SK-N-SH treated with all-trans-retinoic acid at 6 μM for 48 hours (cell line): ENCODE measurements around the gene HOOK1.

Source experiments
- ATAC-seq: fragments of 200-7000 bp; cut with Tn5 transposase; 3 replicates; pipeline ENCODE4 v1.9.1; 2020; ENCODE audit warnings: mild to moderate bottlenecking, moderate library complexity
- ARNTL ChIP-seq: fragments of 450-650 bp; formaldehyde crosslinking; IDR thresholded peaks from 2 replicates; pipeline ENCODE4 v1.5.0; 2020; ENCODE audit warnings: low read depth, mild to moderate bottlenecking, moderate library complexity, borderline replicate concordance
- BACH2 ChIP-seq: fragments of 250-450 bp; sonication (Bioruptor Pico); IDR thresholded peaks from 2 replicates; pipeline ENCODE4 v1.9.0; 2021; ENCODE audit warnings: mild to moderate bottlenecking, borderline replicate concordance
- CSDC2 ChIP-seq: fragments of 250-450 bp; sonication (Bioruptor Pico); IDR thresholded peaks from 2 replicates; pipeline ENCODE4 v1.5.0; 2020; ENCODE audit warnings: mild to moderate bottlenecking, moderate library complexity
- ESRRG ChIP-seq: fragments of 250-450 bp; sonication (Bioruptor Pico); IDR thresholded peaks from 2 replicates; pipeline ENCODE4 v1.6.1; 2021; ENCODE audit warnings: mild to moderate bottlenecking
- GLIS3 ChIP-seq: fragments of 250-450 bp; sonication (Bioruptor Pico); IDR thresholded peaks from 2 replicates; pipeline ENCODE4 v1.5.0; 2020; ENCODE audit warnings: mild to moderate bottlenecking, moderate library complexity
- ISL1 ChIP-seq: fragments of 250-450 bp; sonication (Bioruptor Pico); IDR thresholded peaks from 2 replicates; pipeline ENCODE4 v2.1.2; 2022; ENCODE audit warnings: mild to moderate bottlenecking, moderate library complexity
- OSR1 ChIP-seq: fragments of 250-450 bp; sonication (Bioruptor Pico); IDR thresholded peaks from 2 replicates; pipeline ENCODE4 v1.8.0; 2022; ENCODE audit warnings: moderate library complexity, mild to moderate bottlenecking, inconsistent platforms
- PATZ1 ChIP-seq: fragments of 250-450 bp; sonication (Bioruptor Pico); IDR thresholded peaks from 2 replicates; pipeline ENCODE4 v1.8.0; 2020; ENCODE audit warnings: mild to moderate bottlenecking, moderate library complexity, borderline replicate concordance
- PPARA ChIP-seq: fragments of 250-450 bp; sonication (Bioruptor Pico); IDR thresholded peaks from 2 replicates; pipeline ENCODE4 v1.5.0; 2020; ENCODE audit warnings: mild to moderate bottlenecking, borderline replicate concordance
- SNAI2 ChIP-seq: fragments of 250-450 bp; sonication (Bioruptor Pico); IDR thresholded peaks from 2 replicates; pipeline ENCODE4 v1.5.0; 2020; ENCODE audit warnings: mild to moderate bottlenecking, moderate library complexity
- TCF4 ChIP-seq: fragments of 250-450 bp; sonication (Bioruptor Pico); IDR thresholded peaks from 2 replicates; pipeline ENCODE4 v1.8.0; 2021; ENCODE audit warnings: mild to moderate bottlenecking, moderate library complexity, borderline replicate concordance
- TOX ChIP-seq: fragments of 250-450 bp; sonication (Bioruptor Pico); IDR thresholded peaks from 2 replicates; pipeline ENCODE4 v1.8.0; 2021; ENCODE audit warnings: mild to moderate bottlenecking, moderate library complexity, borderline replicate concordance
- TSHZ2 ChIP-seq: fragments of 250-450 bp; sonication (Bioruptor Pico); IDR thresholded peaks from 2 replicates; pipeline ENCODE4 v1.5.0; 2020; ENCODE audit warnings: mild to moderate bottlenecking, moderate library complexity
- ZC3H10 ChIP-seq: fragments of 250-450 bp; sonication (Bioruptor Pico); IDR thresholded peaks from 2 replicates; pipeline ENCODE4 v1.5.1; 2021; ENCODE audit warnings: mild to moderate bottlenecking, moderate library complexity
- ZFP3 ChIP-seq: fragments of 250-450 bp; sonication (Bioruptor Pico); IDR thresholded peaks from 2 replicates; pipeline ENCODE4 v1.5.0; 2020; ENCODE audit warnings: mild to moderate bottlenecking, moderate library complexity
- ZFP30 ChIP-seq: fragments of 450-650 bp; formaldehyde crosslinking; IDR thresholded peaks from 2 replicates; pipeline ENCODE4 v1.5.0; 2022; ENCODE audit warnings: mild to moderate bottlenecking, moderate library complexity
- ZNF70 ChIP-seq: fragments of 450-650 bp; formaldehyde crosslinking; IDR thresholded peaks from 2 replicates; pipeline ENCODE4 v1.5.0; 2020; ENCODE audit warnings: mild to moderate bottlenecking, moderate library complexity
- ZNF8 ChIP-seq: fragments of 450-650 bp; formaldehyde crosslinking; IDR thresholded peaks from 2 replicates; pipeline ENCODE4 v1.5.0; 2020; ENCODE audit warnings: mild to moderate bottlenecking, moderate library complexity
- TF ChIP-seq, protein P1 (sequence below): fragments of 250-450 bp; sonication (Bioruptor Pico); IDR thresholded peaks from 2 replicates; pipeline ENCODE4 v1.8.0; 2021; ENCODE audit warnings: low read depth, mild to moderate bottlenecking, moderate library complexity, borderline replicate concordance
- TF ChIP-seq, protein P2 (sequence below): fragments of 250-450 bp; sonication (Bioruptor Pico); IDR thresholded peaks from 2 replicates; pipeline ENCODE4 v1.5.1; 2021; ENCODE audit warnings: mild to moderate bottlenecking, moderate library complexity

The HOOK1 gene

GRCh38 chr1:59769736-59770095 lies 45.0 kb upstream of the HOOK1 start (continued):
- TF ChIP-seq, protein P1, sequence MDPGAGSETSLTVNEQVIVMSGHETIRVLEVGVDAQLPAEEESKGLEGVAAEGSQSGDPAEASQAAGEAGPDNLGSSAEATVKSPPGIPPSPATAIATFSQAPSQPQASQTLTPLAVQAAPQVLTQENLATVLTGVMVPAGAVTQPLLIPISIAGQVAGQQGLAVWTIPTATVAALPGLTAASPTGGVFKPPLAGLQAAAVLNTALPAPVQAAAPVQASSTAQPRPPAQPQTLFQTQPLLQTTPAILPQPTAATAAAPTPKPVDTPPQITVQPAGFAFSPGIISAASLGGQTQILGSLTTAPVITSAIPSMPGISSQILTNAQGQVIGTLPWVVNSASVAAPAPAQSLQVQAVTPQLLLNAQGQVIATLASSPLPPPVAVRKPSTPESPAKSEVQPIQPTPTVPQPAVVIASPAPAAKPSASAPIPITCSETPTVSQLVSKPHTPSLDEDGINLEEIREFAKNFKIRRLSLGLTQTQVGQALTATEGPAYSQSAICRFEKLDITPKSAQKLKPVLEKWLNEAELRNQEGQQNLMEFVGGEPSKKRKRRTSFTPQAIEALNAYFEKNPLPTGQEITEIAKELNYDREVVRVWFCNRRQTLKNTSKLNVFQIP = no peak
- TF ChIP-seq PPARA (CRISPR knock-in tag) (no peak), OSR1 (CRISPR knock-in tag) (no peak), ISL1 (CRISPR knock-in tag) (no peak), ZNF70 (CRISPR knock-in tag) (no peak), ARNTL (CRISPR knock-in tag) (no peak)
- TF ChIP-seq, all 23 proteins: peak for 0

DNA sequence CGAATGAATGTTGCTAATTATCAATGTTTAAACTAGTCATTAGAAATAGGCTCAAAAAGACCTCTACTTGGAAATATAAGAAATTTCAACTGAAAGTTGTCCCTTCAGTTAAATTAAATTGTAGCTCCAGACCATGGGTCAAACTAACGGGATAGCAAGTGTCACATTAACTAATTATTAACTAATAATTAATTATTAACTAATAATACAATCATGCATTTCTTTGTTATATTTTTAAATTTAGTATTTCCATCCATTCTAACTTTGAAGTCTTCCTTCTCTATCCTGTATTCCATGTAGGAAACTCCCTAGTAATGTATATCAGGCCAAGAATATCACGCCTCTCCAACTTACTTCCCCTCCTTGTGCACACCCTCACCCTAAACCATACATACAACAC lies 43.4 kb upstream of the HOOK1 start:
- ATAC-seq = no peak
- TF ChIP-seq GLIS3 (CRISPR knock-in tag) (no peak), ARNTL (CRISPR knock-in tag) (no peak), SNAI2 (no peak), ZNF70 (CRISPR knock-in tag) (no peak), CSDC2 (CRISPR knock-in tag) (no peak)
- TF ChIP-seq, protein P2, sequence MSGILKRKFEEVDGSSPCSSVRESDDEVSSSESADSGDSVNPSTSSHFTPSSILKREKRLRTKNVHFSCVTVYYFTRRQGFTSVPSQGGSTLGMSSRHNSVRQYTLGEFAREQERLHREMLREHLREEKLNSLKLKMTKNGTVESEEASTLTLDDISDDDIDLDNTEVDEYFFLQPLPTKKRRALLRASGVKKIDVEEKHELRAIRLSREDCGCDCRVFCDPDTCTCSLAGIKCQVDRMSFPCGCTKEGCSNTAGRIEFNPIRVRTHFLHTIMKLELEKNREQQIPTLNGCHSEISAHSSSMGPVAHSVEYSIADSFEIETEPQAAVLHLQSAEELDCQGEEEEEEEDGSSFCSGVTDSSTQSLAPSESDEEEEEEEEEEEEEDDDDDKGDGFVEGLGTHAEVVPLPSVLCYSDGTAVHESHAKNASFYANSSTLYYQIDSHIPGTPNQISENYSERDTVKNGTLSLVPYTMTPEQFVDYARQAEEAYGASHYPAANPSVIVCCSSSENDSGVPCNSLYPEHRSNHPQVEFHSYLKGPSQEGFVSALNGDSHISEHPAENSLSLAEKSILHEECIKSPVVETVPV = no peak

DNA sequence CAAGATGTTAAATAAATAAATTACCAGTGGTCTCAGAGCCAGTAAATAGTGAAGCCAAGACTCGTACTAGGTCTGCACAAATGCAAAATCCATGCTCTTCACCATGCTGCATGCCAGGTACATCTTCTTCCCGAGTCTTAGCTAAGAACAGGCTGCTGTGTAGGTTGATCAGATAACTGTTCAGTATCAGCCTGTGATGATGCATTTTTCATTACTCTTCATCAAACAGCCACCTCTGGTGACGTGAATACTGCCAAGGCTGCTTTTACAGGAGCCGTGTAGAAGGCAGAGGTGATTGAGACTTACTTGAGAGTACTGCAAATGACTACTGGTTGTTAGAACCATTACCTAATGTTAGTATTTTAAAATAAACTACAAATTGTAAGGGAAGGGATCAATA lies 39.3 kb upstream of the HOOK1 start:
- ATAC-seq = no peak
- TF ChIP-seq SNAI2 = no peak
- no peak for TF ChIP-seq TOX (CRISPR knock-in tag)
- no peak for TF ChIP-seq ZFP3 (CRISPR knock-in tag)
- no peak for TF ChIP-seq ZNF70 (CRISPR knock-in tag)
- TF ChIP-seq OSR1 (CRISPR knock-in tag) = no peak
- no peak for TF ChIP-seq PPARA (CRISPR knock-in tag)
- TF ChIP-seq ARNTL (CRISPR knock-in tag) = no peak
- no peak for TF ChIP-seq PATZ1 (CRISPR knock-in tag)
- TF ChIP-seq TCF4 (CRISPR knock-in tag) = no peak
- no peak for TF ChIP-seq ISL1 (CRISPR knock-in tag)
- TF ChIP-seq GLIS3 (CRISPR knock-in tag) = no peak
- TF ChIP-seq ESRRG (CRISPR knock-in tag) = no peak
- TF ChIP-seq, protein P2 = no peak
- TF ChIP-seq BACH2 (CRISPR knock-in tag) = no peak
- TF ChIP-seq TSHZ2 (CRISPR knock-in tag) = no peak
- TF ChIP-seq, protein P1 = no peak
- no peak for TF ChIP-seq ZNF8
- TF ChIP-seq CSDC2 (CRISPR knock-in tag) = no peak
- no peak for TF ChIP-seq ZC3H10 (CRISPR knock-in tag)
- no peak for TF ChIP-seq ZFP30 (CRISPR knock-in tag)
